Uterus (tissue), 2 donors: Measurements from ENCODE around the gene ITPR3.

Experiments used
- POLR2A ChIP-seq, 2 donors: fragments of 450-650 bp; IDR thresholded peaks; one replicate each; pipeline ENCODE4 v1.6.1; 2016; ENCODE audit warnings: antibody characterized with exemption in 2 of 2, mild to moderate bottlenecking in 1 of 2, moderate library complexity in 1 of 2
- TF ChIP-seq, protein P1 (sequence below), 4 experiments: fragments of 200-600 bp in 2 of 4; fragments of 450-650 bp in 2 of 4; sonication (generic) in 2 of 4; IDR thresholded peaks; one replicate each; pipeline ENCODE4 v1.5.1; 2016 to 2019; ENCODE audit warnings: antibody characterized with exemption in 4 of 4, mild to moderate bottlenecking in 2 of 4, moderate library complexity in 1 of 4

GRCh38 chr6:33616113-33616512 is 5.0 kb upstream of the ITPR3 start:
- TF ChIP-seq, protein P1, sequence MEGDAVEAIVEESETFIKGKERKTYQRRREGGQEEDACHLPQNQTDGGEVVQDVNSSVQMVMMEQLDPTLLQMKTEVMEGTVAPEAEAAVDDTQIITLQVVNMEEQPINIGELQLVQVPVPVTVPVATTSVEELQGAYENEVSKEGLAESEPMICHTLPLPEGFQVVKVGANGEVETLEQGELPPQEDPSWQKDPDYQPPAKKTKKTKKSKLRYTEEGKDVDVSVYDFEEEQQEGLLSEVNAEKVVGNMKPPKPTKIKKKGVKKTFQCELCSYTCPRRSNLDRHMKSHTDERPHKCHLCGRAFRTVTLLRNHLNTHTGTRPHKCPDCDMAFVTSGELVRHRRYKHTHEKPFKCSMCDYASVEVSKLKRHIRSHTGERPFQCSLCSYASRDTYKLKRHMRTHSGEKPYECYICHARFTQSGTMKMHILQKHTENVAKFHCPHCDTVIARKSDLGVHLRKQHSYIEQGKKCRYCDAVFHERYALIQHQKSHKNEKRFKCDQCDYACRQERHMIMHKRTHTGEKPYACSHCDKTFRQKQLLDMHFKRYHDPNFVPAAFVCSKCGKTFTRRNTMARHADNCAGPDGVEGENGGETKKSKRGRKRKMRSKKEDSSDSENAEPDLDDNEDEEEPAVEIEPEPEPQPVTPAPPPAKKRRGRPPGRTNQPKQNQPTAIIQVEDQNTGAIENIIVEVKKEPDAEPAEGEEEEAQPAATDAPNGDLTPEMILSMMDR (IDR thresholded peaks at IDR 0.05) = no peak
- TF ChIP-seq POLR2A (IDR thresholded peaks at IDR 0.05) = no peak
